NOMO-1 (cell line): Measurements from ENCODE around the gene CYLC2.

Experiments used
- DNase-seq, 2 experiments: peaks; one replicate each; lab custom pipeline; 2025; ENCODE audit not compliant: unreplicated experiment in 2 of 2; lab: John Stamatoyannopoulos, UW

CYLC2 gene

GRCh38 chr9:102995033-102995432 is at the start of gene CYLC2:
Gene CYLC2, plus strand, starts transcription at chr9:102995333. Its CDS starts 48 bp downstream, at chr9:102995381.
- no peak for DNase-seq

GRCh38 chr9:102950346-102950745 is 44.8 kb upstream of the CYLC2 start:
- DNase-seq, result no peak

GRCh38 chr9:102966999-102967398 is 28.1 kb upstream of the CYLC2 start:
- no peak for DNase-seq

GRCh38 chr9:102967979-102968378 is 27.2 kb upstream of the CYLC2 start:
- no peak for DNase-seq

GRCh38 chr9:102972780-102973179 is 22.4 kb upstream of the CYLC2 start:
- no peak for DNase-seq

- no peak for DNase-seq
Measured at GRCh38 chr9:102974530-102974929, 20.6 kb upstream of the CYLC2 start.

GRCh38 chr9:102975251-102975650 is 19.9 kb upstream of the CYLC2 start:
- no peak for DNase-seq

GRCh38 chr9:102985162-102985895 is 9.8 kb upstream of the CYLC2 start:
- DNase-seq, result no peak

- DNase-seq, result no peak
Measured at GRCh38 chr9:102986425-102986824, 8.7 kb upstream of the CYLC2 start.

GRCh38 chr9:103003689-103004088 is 8.6 kb downstream of the CYLC2 start:
- DNase-seq, result no peak

- no peak for DNase-seq
Measured at GRCh38 chr9:103014242-103014641, 19.1 kb downstream of the CYLC2 start.

- DNase-seq, result no peak
Measured at GRCh38 chr9:103025796-103026195, 30.7 kb downstream of the CYLC2 start.

GRCh38 chr9:103037508-103038477 is 42.7 kb downstream of the CYLC2 start:
- DNase-seq, result no peak

- DNase-seq, result no peak
Measured at GRCh38 chr9:103041961-103042360, 46.8 kb downstream of the CYLC2 start.
